Rectal smooth muscle tissue (tissue), 1 donor: Measurements from ENCODE around the gene SUV39H1.
"Not testable (repeated sequence)": the region's sequence is repeated elsewhere in the genome, so short reads cannot be mapped to it uniquely, and the experiment has no call there.

Experiments
- H3K27ac ChIP-seq: one replicate; pipeline ENCODE4 v1.7.0; 2013; ENCODE audit warnings: low read depth, low read length, inconsistent platforms
- H3K27me3 ChIP-seq: one replicate; pipeline ENCODE4 v1.7.0; 2013; ENCODE audit warnings: low read length; ENCODE audit not compliant: control insufficient read depth, insufficient read depth
- H3K36me3 ChIP-seq: one replicate; pipeline ENCODE4 v1.7.0; 2013; ENCODE audit warnings: low read length; ENCODE audit not compliant: control insufficient read depth, insufficient read depth
- H3K4me1 ChIP-seq: one replicate; pipeline ENCODE4 v1.7.0; 2013; ENCODE audit warnings: low read length; ENCODE audit not compliant: control insufficient read depth, insufficient read depth
- H3K4me3 ChIP-seq: one replicate; pipeline ENCODE4 v1.7.0; 2013; ENCODE audit warnings: low read length
- H3K9ac ChIP-seq: one replicate; pipeline ENCODE4 v1.7.0; 2013; ENCODE audit warnings: low read length

SUV39H1 gene, protein sequence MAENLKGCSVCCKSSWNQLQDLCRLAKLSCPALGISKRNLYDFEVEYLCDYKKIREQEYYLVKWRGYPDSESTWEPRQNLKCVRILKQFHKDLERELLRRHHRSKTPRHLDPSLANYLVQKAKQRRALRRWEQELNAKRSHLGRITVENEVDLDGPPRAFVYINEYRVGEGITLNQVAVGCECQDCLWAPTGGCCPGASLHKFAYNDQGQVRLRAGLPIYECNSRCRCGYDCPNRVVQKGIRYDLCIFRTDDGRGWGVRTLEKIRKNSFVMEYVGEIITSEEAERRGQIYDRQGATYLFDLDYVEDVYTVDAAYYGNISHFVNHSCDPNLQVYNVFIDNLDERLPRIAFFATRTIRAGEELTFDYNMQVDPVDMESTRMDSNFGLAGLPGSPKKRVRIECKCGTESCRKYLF

DNA sequence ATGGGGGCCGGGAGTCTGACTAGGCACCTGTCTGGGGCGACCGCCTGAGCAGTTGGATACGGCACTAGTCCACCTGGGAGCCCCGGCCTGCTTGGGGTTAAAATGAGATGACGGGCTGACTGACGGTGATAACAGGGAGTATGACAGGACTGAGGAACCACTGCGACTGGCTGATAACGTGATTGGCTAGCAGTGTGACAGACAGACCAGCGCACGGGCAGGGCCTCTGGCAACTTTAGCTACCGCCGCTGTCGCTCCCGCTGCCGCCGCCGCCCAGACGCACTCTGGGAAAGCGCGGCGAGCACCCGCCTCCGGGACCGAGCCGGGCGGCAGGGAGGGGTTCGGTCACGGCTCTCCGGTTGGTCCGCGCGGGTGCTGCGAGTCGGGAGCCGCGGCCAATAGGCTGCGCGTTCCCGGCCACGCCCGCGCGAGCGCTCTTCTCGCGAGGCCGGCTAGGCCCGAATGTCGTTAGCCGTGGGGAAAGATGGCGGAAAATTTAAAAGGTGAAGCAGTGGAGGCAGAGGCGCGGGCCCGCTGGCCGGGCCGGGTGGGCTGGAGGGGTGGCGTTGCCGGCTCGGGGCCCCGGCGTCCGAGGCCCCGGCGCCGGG, at the start of gene SUV39H1:
TSS of gene SUV39H1 (plus strand) at position 434 of the 608 bp plus-strand sequence. CDS start at position 485, 51 bp downstream.
- Histone ChIP-seq H3K4me1 (peaks cover 3% of the 10 kb centered on the region), H3K27ac (peak within 1 kb of the TSS; percentile 70)

GRCh38 chrX:48648336-48648751, 48.2 kb upstream of the SUV39H1 start:
- no peaks in the 10 kb centered on the region for H3K27me3 ChIP-seq
- no peak overlapping the region for H3K9ac ChIP-seq
- peak overlapping the region; percentile 39 for H3K27ac ChIP-seq

More for the DNA sequence above, at the start of gene SUV39H1:
- peak within 1 kb of the TSS; percentile 80 for H3K9ac ChIP-seq
- H3K27me3 ChIP-seq: peaks cover 5% of the 10 kb centered on the region
- H3K4me3 ChIP-seq: peak within 1 kb of the TSS; percentile 85
- peaks cover 7% of the 10 kb centered on the region for H3K36me3 ChIP-seq

DNA sequence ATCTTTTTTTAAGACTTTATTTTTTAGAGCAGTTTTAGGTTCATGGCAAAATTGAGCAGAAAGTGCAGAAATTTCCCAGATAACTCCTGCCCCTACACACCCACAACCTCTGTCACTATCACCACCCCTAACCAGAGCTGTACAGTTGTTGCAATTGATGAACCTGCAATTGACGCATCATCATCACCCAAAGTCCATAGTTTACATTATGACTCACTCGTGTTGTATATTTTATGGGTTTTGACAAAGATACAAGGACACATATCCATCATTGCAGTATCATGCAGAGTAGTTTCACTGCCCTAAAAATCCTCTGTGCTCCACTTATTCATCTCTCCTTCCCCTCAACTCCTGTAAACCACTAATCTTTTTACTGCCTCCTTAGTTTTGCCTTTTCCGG, 47.4 kb upstream of the SUV39H1 start:
- Histone ChIP-seq H3K9ac (no peak overlapping the region), H3K4me1 (peaks cover 2% of the 10 kb centered on the region), H3K27me3 (no peaks in the 10 kb centered on the region), H3K36me3 (no peaks in the 10 kb centered on the region), H3K27ac (no peak overlapping the region), H3K4me3 (no peak overlapping the region)

More at GRCh38 chrX:48648336-48648751, 48.2 kb upstream of the SUV39H1 start:
- Histone ChIP-seq H3K4me1 (peaks cover 2% of the 10 kb centered on the region), H3K4me3 (no peak overlapping the region), H3K36me3 (no peaks in the 10 kb centered on the region)

DNA sequence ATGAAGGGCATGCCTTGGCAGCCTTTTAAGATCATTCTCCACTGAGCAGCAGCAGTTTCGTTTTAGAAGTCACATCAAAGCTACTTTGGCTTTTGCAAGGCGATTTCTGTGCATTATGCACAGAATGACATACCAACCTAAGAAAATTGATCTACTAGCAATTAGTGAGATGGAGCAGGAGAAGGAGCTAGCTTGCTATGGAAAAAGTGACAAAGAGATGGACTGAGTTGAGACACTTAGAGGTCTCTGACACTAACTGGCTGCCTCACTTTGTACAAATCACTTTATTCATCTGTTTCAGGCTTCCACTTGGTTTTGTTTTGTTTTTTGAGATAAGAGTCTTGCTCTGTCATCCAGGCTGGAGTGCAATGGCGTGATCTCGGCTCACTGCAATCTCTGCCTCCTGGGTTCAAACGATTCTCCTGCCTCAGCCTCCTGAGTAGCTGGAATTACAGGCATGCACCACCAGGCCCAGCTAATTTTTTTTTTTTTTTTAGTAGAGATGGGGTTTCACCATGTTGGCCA, 44.4 kb upstream of the SUV39H1 start:
- H3K4me1 ChIP-seq, H3K27ac ChIP-seq, H3K4me3 ChIP-seq, H3K27me3 ChIP-seq, H3K36me3 ChIP-seq, H3K9ac ChIP-seq: not testable (repeated sequence)

DNA sequence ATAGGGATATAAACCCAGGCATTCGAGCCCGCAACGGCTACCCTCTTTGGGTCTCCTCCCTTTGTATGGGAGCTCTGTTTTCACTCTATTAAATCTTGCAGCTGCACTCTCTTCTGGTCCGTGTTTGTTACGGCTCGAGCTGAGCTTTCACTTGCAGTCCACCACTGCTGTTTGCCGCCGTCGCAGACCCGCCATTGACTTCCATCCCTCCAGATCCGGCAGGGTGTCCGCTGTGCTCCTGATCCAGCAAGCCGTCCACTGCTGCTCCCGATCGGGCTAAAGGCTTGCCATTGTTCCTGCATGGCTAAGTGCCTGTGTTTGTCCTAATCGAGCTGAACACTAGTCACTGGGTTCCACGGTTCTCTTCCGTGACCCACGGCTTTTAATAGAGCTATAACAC, 41.8 kb upstream of the SUV39H1 start:
- H3K9ac ChIP-seq, H3K36me3 ChIP-seq, H3K27me3 ChIP-seq, H3K27ac ChIP-seq, H3K4me1 ChIP-seq, H3K4me3 ChIP-seq: not testable (repeated sequence)

GRCh38 chrX:48659686-48660085, 36.8 kb upstream of the SUV39H1 start:
- not testable (repeated sequence) for H3K4me1 ChIP-seq, H3K9ac ChIP-seq, H3K36me3 ChIP-seq, H3K4me3 ChIP-seq, H3K27ac ChIP-seq, H3K27me3 ChIP-seq

DNA sequence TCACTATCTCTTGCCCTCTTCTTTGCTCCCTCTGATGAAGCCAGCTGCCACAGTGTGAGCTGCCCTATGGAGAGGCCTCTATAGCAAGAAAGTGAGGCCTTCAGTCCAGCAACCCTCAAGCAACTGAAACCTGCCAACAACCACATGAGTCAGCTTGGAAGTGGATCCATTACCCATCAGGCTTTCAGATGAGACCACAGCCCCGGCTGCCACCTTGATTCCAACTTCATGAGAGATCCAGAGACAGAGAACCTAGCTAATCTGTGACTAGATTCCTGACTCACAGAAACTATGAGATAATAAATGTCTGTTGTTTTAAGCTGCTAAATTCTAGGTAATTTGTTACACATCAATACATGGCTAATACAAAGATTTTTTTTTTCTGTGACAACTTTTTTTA, 33.3 kb upstream of the SUV39H1 start:
- H3K36me3 ChIP-seq: no peaks in the 10 kb centered on the region
- H3K4me3 ChIP-seq: no peak overlapping the region
- no peak overlapping the region for H3K27ac ChIP-seq
- no peak overlapping the region for H3K9ac ChIP-seq
- H3K4me1 ChIP-seq: no peaks in the 10 kb centered on the region
- H3K27me3 ChIP-seq: no peaks in the 10 kb centered on the region

DNA sequence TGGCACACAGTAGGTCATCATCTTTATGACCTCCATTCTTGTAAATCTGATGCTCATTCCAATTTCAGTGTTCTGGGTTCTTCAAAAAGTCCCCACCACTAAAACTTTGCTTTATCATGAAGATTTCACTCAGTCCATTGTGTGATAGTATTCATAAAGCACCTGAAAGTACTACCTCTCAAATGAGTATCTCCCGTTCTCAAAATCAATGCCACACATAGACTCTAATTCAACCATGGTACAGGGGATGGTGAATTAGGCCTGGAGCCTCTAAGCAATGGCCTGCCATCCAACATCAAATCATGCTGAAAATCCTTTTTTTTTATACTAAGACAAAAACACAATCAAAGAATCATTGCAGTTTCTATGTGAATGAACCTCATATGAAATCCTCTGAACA, 32.4 kb upstream of the SUV39H1 start:
- H3K4me3 ChIP-seq: no peak overlapping the region
- H3K27me3 ChIP-seq: no peaks in the 10 kb centered on the region
- no peaks in the 10 kb centered on the region for H3K36me3 ChIP-seq
- no peak overlapping the region for H3K27ac ChIP-seq
- H3K9ac ChIP-seq: no peak overlapping the region
- H3K4me1 ChIP-seq: no peaks in the 10 kb centered on the region

DNA sequence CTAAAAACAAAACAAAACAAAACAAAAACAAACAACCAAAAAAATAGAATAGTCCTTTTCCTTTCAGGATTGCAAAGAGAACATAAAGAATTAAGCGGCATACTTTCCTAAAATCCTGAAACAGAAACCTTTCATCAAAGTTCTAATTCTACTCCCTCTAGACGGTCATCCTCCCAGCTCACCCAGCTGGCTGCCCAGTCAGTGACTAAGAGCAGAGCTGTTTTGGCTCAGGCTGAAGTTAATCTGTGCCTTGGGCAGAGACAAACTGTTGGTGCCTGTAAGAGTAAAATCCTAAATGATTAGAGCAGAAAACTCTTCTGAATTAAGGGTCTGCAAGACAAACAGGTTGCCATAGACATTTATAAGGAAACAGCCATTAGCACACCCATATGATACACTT, 30.5 kb upstream of the SUV39H1 start:
- Histone ChIP-seq H3K27ac (no peak overlapping the region), H3K4me1 (no peaks in the 10 kb centered on the region), H3K4me3 (no peak overlapping the region), H3K36me3 (no peaks in the 10 kb centered on the region), H3K27me3 (no peaks in the 10 kb centered on the region), H3K9ac (no peak overlapping the region)

GRCh38 chrX:48666649-48667048, 29.9 kb upstream of the SUV39H1 start:
- no peak overlapping the region for H3K9ac ChIP-seq

GRCh38 chrX:48667509-48667908, 29.0 kb upstream of the SUV39H1 start:
- Histone ChIP-seq H3K9ac (no peak overlapping the region), H3K4me3 (no peak overlapping the region), H3K4me1 (no peaks in the 10 kb centered on the region), H3K27me3 (no peaks in the 10 kb centered on the region), H3K27ac (no peak overlapping the region), H3K36me3 (no peaks in the 10 kb centered on the region)

More at GRCh38 chrX:48666649-48667048, 29.9 kb upstream of the SUV39H1 start:
- Histone ChIP-seq H3K27ac (no peak overlapping the region), H3K4me1 (no peaks in the 10 kb centered on the region), H3K4me3 (no peak overlapping the region), H3K27me3 (no peaks in the 10 kb centered on the region), H3K36me3 (no peaks in the 10 kb centered on the region)

GRCh38 chrX:48668187-48668586, 28.3 kb upstream of the SUV39H1 start:
- H3K27me3 ChIP-seq, H3K9ac ChIP-seq, H3K4me1 ChIP-seq, H3K36me3 ChIP-seq, H3K4me3 ChIP-seq, H3K27ac ChIP-seq: not testable (repeated sequence)
